ENCODE results near the gene OTUB1.

OTUB1 gene

DNA sequence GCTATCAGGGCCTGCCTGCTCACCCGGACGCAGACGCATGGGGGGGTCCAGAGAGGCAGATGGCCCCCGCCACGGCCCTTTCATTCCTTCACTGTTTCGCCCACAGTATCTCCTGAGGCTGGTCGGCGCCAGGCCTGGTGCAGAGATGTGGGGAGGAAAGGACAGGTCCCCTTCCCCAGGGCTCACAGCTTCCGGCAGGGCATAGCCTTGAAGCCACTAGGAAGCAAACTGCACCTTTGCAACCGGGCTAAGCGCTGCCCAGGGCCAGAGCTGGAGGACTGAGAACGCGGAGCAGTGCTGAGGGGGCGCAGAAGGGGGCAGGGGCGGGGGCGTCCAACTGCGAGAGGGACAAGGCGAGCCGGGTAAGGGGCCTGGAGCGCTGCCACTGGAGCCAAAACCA, 29.3 kb downstream of the OTUB1 start:
- in situ Hi-C loops (cut with MboI; ENCODE audit: low sequenced_read_pairs, unreplicated experiment), result no loop called here
- no peak for DNase-seq (ENCODE audit: low spot score)
- TF ChIP-seq, protein P1, sequence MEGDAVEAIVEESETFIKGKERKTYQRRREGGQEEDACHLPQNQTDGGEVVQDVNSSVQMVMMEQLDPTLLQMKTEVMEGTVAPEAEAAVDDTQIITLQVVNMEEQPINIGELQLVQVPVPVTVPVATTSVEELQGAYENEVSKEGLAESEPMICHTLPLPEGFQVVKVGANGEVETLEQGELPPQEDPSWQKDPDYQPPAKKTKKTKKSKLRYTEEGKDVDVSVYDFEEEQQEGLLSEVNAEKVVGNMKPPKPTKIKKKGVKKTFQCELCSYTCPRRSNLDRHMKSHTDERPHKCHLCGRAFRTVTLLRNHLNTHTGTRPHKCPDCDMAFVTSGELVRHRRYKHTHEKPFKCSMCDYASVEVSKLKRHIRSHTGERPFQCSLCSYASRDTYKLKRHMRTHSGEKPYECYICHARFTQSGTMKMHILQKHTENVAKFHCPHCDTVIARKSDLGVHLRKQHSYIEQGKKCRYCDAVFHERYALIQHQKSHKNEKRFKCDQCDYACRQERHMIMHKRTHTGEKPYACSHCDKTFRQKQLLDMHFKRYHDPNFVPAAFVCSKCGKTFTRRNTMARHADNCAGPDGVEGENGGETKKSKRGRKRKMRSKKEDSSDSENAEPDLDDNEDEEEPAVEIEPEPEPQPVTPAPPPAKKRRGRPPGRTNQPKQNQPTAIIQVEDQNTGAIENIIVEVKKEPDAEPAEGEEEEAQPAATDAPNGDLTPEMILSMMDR (IDR thresholded peaks at IDR 0.05; ENCODE audit: borderline replicate concordance, control extremely low read depth, extremely low read depth, insufficient read depth, missing control alignments), result no peak

DNA sequence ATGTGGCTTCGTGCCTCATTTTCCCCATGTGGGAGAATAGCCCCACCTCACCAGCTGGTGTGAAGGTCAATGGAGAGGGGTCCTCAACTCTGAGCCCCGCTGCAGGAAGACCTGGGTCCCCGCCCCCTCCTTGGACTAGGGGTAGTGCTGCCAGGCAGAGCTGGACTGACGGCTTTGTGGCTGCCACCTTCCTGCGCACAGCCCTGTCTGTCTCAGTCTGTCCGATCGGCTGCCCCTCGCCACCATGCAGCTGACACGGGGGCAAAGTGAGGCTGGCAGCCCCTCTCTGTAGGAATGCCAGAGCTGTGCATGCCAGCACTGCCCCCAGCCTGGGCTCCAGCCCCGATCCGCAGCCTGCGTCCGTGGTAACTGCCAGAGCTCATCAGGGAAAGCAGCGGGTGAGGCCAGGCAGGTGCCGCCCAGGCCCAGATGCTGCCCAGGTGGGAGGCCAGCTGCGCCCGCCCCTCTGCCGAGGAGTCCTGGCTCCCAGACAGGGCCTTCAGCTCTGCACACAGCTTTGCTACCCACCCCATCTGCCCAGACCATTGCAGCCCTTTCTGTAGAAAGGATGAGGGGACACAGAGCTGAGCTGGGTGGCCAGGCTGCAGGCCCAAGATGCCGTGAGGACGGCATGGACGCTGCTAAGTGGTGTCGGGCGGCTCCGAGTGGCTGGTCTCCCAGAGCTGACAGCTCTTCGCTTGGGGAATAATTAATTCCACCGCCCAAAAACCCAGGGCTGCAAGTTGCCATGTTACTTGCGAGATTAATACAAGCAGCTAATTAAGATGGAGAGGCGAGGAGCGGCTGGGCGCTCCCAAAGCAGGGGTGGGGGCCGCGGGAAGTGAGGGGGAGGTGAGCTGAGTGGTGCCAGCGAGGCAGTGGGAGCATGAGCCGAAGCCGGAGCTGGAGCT, 30.0 kb downstream of the OTUB1 start:
- TF ChIP-seq, protein P1 (IDR thresholded peaks at IDR 0.05; ENCODE audit: borderline replicate concordance, control extremely low read depth, extremely low read depth, insufficient read depth, missing control alignments), result no peak
- in situ Hi-C loops (cut with MboI; ENCODE audit: low sequenced_read_pairs, unreplicated experiment), result no loop called here
- no peak for DNase-seq (ENCODE audit: low spot score)

DNA sequence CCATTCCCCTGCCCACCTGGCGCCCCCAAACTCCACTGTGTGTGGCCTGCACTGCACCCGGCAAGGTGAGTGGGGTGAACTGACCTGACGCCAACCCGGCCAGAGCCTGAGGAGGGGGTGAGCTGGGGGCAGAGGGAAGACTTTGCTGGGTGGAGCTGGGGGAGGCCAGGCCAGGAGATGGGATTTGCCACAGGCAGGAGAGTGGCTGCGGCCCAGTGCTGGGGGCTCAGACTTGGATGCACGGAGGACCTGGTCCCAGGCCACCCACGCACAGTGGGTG, 31.6 kb downstream of the OTUB1 start:
- TF ChIP-seq, protein P1 (IDR thresholded peaks at IDR 0.05; ENCODE audit: borderline replicate concordance, control extremely low read depth, extremely low read depth, insufficient read depth, missing control alignments), result no peak
- in situ Hi-C loops (cut with MboI; ENCODE audit: low sequenced_read_pairs, unreplicated experiment), result no loop called here
- no peak for DNase-seq (ENCODE audit: low spot score)

DNA sequence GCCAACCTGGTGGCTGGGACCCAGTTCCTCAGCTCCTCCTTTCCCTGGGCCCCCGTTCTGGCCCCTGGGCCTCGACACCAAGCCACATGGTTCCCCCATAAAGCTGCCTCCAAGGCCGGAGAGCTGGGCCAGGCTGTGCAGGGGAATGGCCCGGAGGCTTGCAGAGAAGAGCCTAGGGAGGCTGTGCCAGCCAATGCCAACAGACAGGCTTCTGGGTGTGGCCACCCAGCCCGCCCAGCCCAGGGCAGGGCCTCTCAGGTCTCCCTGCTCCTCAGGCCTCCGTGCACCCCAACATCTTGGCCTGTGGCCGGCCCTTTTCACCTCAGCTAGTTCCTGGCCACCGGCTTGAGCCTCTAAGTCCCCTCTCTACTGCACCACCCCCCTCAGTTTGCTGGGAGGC, 32.1 kb downstream of the OTUB1 start:
- in situ Hi-C loops (cut with MboI; ENCODE audit: low sequenced_read_pairs, unreplicated experiment), result no loop called here
- DNase-seq (ENCODE audit: low spot score), result no peak
- TF ChIP-seq, protein P1 (IDR thresholded peaks at IDR 0.05; ENCODE audit: borderline replicate concordance, control extremely low read depth, extremely low read depth, insufficient read depth, missing control alignments), result no peak

DNA sequence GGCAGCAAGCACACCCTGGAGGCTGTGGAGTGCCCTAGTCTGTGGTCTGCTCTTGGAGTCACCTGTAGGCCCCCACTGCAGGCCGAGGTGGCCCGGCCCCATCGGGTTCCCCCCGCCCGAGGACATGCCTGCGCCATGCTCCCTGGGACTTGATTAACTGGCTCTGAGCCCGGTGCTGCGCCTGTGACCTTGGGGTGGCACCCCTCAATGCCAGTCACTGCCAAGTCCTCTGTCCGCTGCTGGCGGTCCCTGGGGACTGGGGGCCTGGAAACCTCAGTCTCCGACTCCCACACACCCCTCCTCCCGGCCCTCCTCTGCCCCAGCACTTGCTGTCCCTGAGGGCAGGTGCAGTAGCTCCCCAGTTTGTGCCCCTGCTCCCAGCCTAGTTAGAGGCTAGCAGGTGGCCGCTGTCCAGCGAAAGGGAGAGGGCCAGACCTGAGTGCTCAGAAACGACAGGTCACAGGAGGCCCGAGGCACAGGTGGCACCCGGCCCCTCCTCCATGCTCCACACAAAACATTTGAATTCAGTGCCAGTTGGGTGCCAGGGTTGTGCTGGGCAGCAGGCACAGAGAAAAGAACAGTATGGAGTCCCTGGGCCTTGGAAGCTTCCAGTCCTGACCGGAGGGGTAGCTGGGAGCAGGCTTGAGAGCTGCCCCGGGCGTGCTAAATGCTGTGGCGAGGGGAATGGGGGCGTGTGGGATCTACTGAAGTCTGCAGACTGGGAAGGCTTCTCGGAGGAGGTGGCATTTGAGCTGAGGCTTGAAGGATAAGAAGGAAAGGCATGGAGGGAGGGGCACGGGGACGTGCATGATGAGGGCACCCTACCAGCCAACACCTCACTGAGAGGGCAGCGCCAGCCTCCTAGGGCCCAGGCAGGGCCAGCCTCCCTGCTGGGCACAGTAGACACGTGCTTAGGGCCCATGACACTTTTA, 33.1 kb downstream of the OTUB1 start:
- TF ChIP-seq, protein P1 (IDR thresholded peaks at IDR 0.05; ENCODE audit: borderline replicate concordance, control extremely low read depth, extremely low read depth, insufficient read depth, missing control alignments), result no peak
- in situ Hi-C loops (cut with MboI; ENCODE audit: low sequenced_read_pairs, unreplicated experiment), result no loop called here
- no peak for DNase-seq (ENCODE audit: low spot score)

DNA sequence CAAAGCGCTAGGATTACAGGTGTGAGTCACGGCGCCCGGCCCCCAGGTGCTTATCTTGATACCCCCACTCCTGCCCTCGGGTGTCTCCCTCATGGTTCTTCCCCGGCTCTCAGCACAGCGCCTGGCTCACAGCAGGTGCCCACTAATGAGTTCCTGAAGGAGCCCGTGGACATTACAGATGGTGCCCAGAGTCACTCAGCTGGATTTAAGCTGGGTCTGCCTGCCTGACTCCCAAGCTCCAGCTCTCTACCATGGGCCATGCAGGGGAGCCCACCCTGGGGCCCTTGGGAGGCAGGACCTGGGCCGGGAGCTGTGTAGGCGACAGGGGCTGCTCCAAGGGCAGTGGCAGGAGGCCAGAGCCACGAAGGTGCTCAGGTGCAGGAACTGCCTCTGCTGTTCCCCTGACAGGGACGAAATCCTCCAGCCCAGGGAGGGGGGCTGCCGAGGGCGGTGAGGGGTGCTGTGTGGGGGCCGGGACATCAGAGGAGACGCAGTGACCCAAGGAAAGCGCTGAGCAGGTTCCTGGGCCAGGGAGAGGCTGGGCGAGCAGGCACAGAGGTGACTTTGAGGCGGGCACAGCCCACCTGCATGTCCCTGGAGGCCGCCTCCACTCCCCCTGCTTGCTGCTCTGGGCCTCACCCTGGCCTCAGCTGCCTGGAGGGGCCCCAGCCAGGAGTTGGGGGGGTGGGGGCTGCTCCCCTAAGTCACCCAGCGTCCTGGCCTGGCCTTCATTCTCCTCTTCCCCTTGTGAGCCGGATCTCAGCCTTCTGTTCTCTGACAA, 34.9 kb downstream of the OTUB1 start:
- TF ChIP-seq, protein P1 (IDR thresholded peaks at IDR 0.05; ENCODE audit: borderline replicate concordance, control extremely low read depth, extremely low read depth, insufficient read depth, missing control alignments), result no peak
- DNase-seq (ENCODE audit: low spot score), result no peak
- in situ Hi-C loops (cut with MboI; ENCODE audit: low sequenced_read_pairs, unreplicated experiment), result no loop called here

Data from GM13976 (cell line).